Ovary (tissue), 9 donors: Measurements from ENCODE around the gene ILKAP. TPM values are rescaled to one million over a fixed set of nuclear protein-coding genes. Genes with fewer than 3 reads are reported as not detected.

Experiments used
- DNase-seq, 5 donors: peaks; one replicate each; pipeline ENCODE4 v3.0.0-alpha.2; 2019 to 2020
- H3K27ac ChIP-seq, 2 donors: fragments of 200-600 bp; one replicate each; pipeline versions ENCODE4 v1.5.1 to v1.8.0; 2019 to 2022
- H3K27me3 ChIP-seq: fragments of 200-600 bp; one replicate; pipeline ENCODE4 v1.8.0; 2022
- H3K36me3 ChIP-seq: fragments of 200-600 bp; sonication (generic); one replicate; pipeline ENCODE4 v1.5.1; 2019
- H3K4me1 ChIP-seq: one replicate; pipeline ENCODE4 v1.8.1; 2013; ENCODE audit warnings: mild to moderate bottlenecking, moderate library complexity; ENCODE audit not compliant: insufficient read depth
- H3K4me3 ChIP-seq: fragments of 200-600 bp; sonication (generic); one replicate; pipeline ENCODE4 v1.5.1; 2017
- H3K9me3 ChIP-seq, 2 donors: fragments of 200-600 bp in 1 of 2; sonication (generic) in 1 of 2; one replicate each; pipeline versions ENCODE4 v1.5.1 to v1.8.1; 2013 to 2019; ENCODE audit warnings: mild to moderate bottlenecking in 1 of 2, moderate library complexity in 1 of 2
- CTCF ChIP-seq, 3 donors: fragments of 450-650 bp in 2 of 3; fragments of 200-600 bp in 1 of 3; IDR thresholded peaks; one replicate each; pipeline versions ENCODE4 v1.5.1 to v1.8.0; 2016 to 2022; ENCODE audit warnings: antibody characterized with exemption in 3 of 3, mild to moderate bottlenecking in 1 of 3
- EP300 ChIP-seq: sonication (generic); formaldehyde crosslinking; IDR thresholded peaks from one replicate; pipeline ENCODE4 v1.6.1; 2017; ENCODE audit warnings: antibody characterized with exemption
- POLR2A ChIP-seq: fragments of 450-650 bp; IDR thresholded peaks from one replicate; pipeline ENCODE4 v1.6.1; 2017; ENCODE audit warnings: antibody characterized with exemption, mild to moderate bottlenecking, moderate library complexity
- WGBS, 3 donors: extraction: QIAGEN DNeasy Blood & Tissue Kit in 1 of 3; methylation state at CpG; one replicate each; pipeline versions ENCODE4 v1.1.5 to v1.1.7; 2013 to 2017; 5-methylcytosine and 5-hydroxymethylcytosine counted together
- intact Hi-C, 4 donors: fragments of 100-400 bp; cut with DNase I; formaldehyde crosslinking; loops; one replicate each; pipeline versions ENCODE4 v1.11.0 to v1.15.1; 2022 to 2023
- polyA plus RNA-seq, 2 donors: library from polyadenylated mRNA; stranded (reverse); fragments of 200-250 nt in 1 of 2; fragments of 350-450 nt in 1 of 2; fragmentation: Illumina TruSeq in 1 of 2; extraction: RNeasy Lipid Tissue Mini Kit (QIAGEN cat#74804) in 1 of 2; gene quantifications; one replicate each; pipeline ENCODE4 v1.2.3, GENCODE V29; 2013 to 2014
- total RNA-seq, 7 donors: library from RNA; depleted of rRNA in 2 of 7; stranded (reverse); fragments of >200 nt in 2 of 7; fragmentation: NEBNext Ultra II Directional in 3 of 7; extraction: Animal tissue kit (Norgen Biotek cat#: 25700) in 3 of 7; gene quantifications; one replicate each; pipeline versions ENCODE4 v1.1.0 to v1.2.4, GENCODE V29; 2016 to 2023
- donor health status: DM: no; HTN: no; CAD: no; lungs with moderate emphysema.
- donor health status: DM: no; HTN: no; CAD: no.
- donor health status: Bipolar disorder and iron deficiency.
- donor health status: DM: yes; HTN: yes; CAD: no.
- donor health status: DM: no; HTN: no; CAD: no.
- donor health status: DM: yes; HTN: yes; CAD: no.

ILKAP gene
- total and polyA plus RNA-seq, 9 donors, result 28.4 to 54.9 (median 38.9) TPM

- no peak for TF ChIP-seq POLR2A
- Histone ChIP-seq H3K27me3 (no peaks in the 10 kb centered on the region), H3K4me3 (no peak overlapping the region), H3K27ac (no peak overlapping the region), H3K4me1 (no peaks in the 10 kb centered on the region), H3K36me3 (no peaks in the 10 kb centered on the region), H3K9me3 (no peaks in the 10 kb centered on the region)
- intact Hi-C loops, result no loop called here
- WGBS, 3 donors, result 82 to 92% (median 90%) methylated on average over 7 of the region's 7 CpGs
- DNase-seq, result no peak
Observed at GRCh38 chr2:238250896-238251295, 47.4 kb upstream of the ILKAP start.

- Histone ChIP-seq H3K9me3 (no peaks in the 10 kb centered on the region), H3K36me3 (no peaks in the 10 kb centered on the region), H3K4me3 (no peak overlapping the region), H3K4me1 (no peaks in the 10 kb centered on the region), H3K27ac (no peak overlapping the region), H3K27me3 (no peaks in the 10 kb centered on the region)
- intact Hi-C loops, result loop anchor here in 1 of 4 donors (10.0 kb wide), 1 partner anchor 283 kb away; the partner anchor contains the start of gene UBE2F
- TF ChIP-seq CTCF (IDR thresholded peaks at IDR 0.05) (no peak), EP300 (no peak), POLR2A (no peak)
- no peak for DNase-seq
- WGBS, 3 donors, result 65 to 73% (median 68%) methylated on average over 10 of the region's 10 CpGs
Observed at GRCh38 chr2:238247841-238248453, 44.5 kb upstream of the ILKAP start.

GRCh38 chr2:238247002-238247822 is 43.7 kb upstream of the ILKAP start:
- no peak for TF ChIP-seq EP300
- no peak for TF ChIP-seq CTCF (IDR thresholded peaks at IDR 0.05)
- TF ChIP-seq POLR2A, result no peak
- Histone ChIP-seq H3K27ac (no peak overlapping the region), H3K4me3 (no peak overlapping the region), H3K4me1 (no peaks in the 10 kb centered on the region), H3K36me3 (no peaks in the 10 kb centered on the region), H3K9me3 (no peaks in the 10 kb centered on the region), H3K27me3 (no peaks in the 10 kb centered on the region)
- intact Hi-C loops, result loop anchor here in 1 of 4 donors (10.0 kb wide), 1 partner anchor 282 kb away; the partner anchor contains the start of gene UBE2F
- DNase-seq, result no peak
- WGBS, 3 donors, result 81 to 89% (median 88%) methylated on average over 13 of the region's 13 CpGs

GRCh38 chr2:238244151-238244550 is 40.7 kb upstream of the ILKAP start:
- Histone ChIP-seq H3K4me1 (peaks cover 2% of the 10 kb centered on the region), H3K36me3 (no peaks in the 10 kb centered on the region), H3K27me3 (no peaks in the 10 kb centered on the region), H3K4me3 (no peak overlapping the region), H3K27ac (no peak overlapping the region), H3K9me3 (no peaks in the 10 kb centered on the region)
- DNase-seq, result no peak
- intact Hi-C loops, result loop anchor here in 1 of 4 donors (10.0 kb wide), 1 partner anchor 279 kb away; the partner anchor contains the start of gene UBE2F
- no peak for TF ChIP-seq POLR2A
- TF ChIP-seq EP300, result no peak
- TF ChIP-seq CTCF (IDR thresholded peaks at IDR 0.05), result no peak
- 91 to 95% (median 94%) methylated on average over 5 of the region's 5 CpGs for WGBS, 3 donors
